H1 (cell line): ENCODE measurements around the gene ARHGEF12. TPM values are rescaled to one million over a fixed set of nuclear protein-coding genes. Genes with fewer than 3 reads are reported as not detected.

ENCODE experiments used
- CTCF ChIA-PET: fragments of 300-600 bp; sonication (Branson Sonifier 250); formaldehyde crosslinking; loops from one replicate; lab custom pipeline; 2021; ENCODE audit not compliant: partially characterized antibody; lab: Charles Lee
- POLR2A ChIA-PET: fragments of 300-600 bp; sonication (Branson Sonifier 250); formaldehyde crosslinking; loops from one replicate; lab custom pipeline; 2021; ENCODE audit warnings: inconsistent platforms; ENCODE audit not compliant: partially characterized antibody; lab: Charles Lee
- DNase-seq, 2 experiments: peaks; one replicate each; pipeline versions ENCODE4 v3.0.0 to v3.0.0-alpha.2; 2010 to 2022; ENCODE audit warnings: low spot score in 2 of 2, low read depth in 1 of 2, mixed read lengths in 1 of 2
- FAIRE-seq: peaks from 2 replicates; lab custom pipeline; 2011; peaks lifted over from hg19 to GRCh38; lab: Jason Lieb, UNC
- H2AFZ ChIP-seq: 2 replicates; pipeline ENCODE4 v1.8.1; 2012; ENCODE audit warnings: low read length, inconsistent platforms
- H2AK5ac ChIP-seq: 2 replicates; pipeline ENCODE4 v1.6.1; 2013; ENCODE audit warnings: low read depth, low read length
- H2BK120ac ChIP-seq: replicated peaks from 2 replicates; pipeline ENCODE3; 2013; ENCODE audit warnings: low read depth, low read length, inconsistent platforms
- H2BK12ac ChIP-seq: 2 replicates; pipeline ENCODE4 v1.6.1; 2013; ENCODE audit warnings: low read depth, low read length
- H2BK15ac ChIP-seq: 2 replicates; pipeline ENCODE4 v1.6.1; 2013; ENCODE audit warnings: low read length
- H2BK20ac ChIP-seq: 2 replicates; pipeline ENCODE4 v1.6.1; 2013; ENCODE audit warnings: low read length
- H2BK5ac ChIP-seq: 2 replicates; pipeline ENCODE4 v1.6.1; 2013; ENCODE audit warnings: low read depth, low read length
- H3K14ac ChIP-seq: 2 replicates; pipeline ENCODE4 v1.6.1; 2013; ENCODE audit warnings: inconsistent platforms; ENCODE audit not compliant: insufficient read length
- H3K18ac ChIP-seq: 2 replicates; pipeline ENCODE4 v1.6.1; 2013; ENCODE audit warnings: low read length; ENCODE audit errors: extremely low read depth
- H3K23ac ChIP-seq: 2 replicates; pipeline ENCODE4 v1.6.1; 2013; ENCODE audit warnings: inconsistent platforms; ENCODE audit not compliant: insufficient read length
- H3K23me2 ChIP-seq: 2 replicates; pipeline ENCODE4 v1.6.1; 2013; ENCODE audit warnings: low read depth, low read length
- H3K27ac ChIP-seq: 2 replicates; pipeline ENCODE4 v1.6.1; 2011; ENCODE audit warnings: low read depth, low read length, inconsistent platforms
- H3K27me3 ChIP-seq, 4 experiments: replicated peaks in 1 of 4; 1 replicate in 1 of 4; 2 replicates in 3 of 4; pipeline versions ENCODE4 v1.6.1 to v1.8.1; 2011 to 2013; ENCODE audit warnings: low read length in 3 of 4, mild to moderate bottlenecking in 3 of 4, inconsistent platforms in 2 of 4, mixed read lengths in 2 of 4, moderate library complexity in 1 of 4; ENCODE audit not compliant: control insufficient read depth in 3 of 4, insufficient read depth in 3 of 4; ENCODE audit errors: extremely low read depth in 1 of 4
- H3K36me3 ChIP-seq, 4 experiments: 2 replicates each; pipeline versions ENCODE4 v1.6.1 to v1.8.1; 2011 to 2013; ENCODE audit warnings: mild to moderate bottlenecking in 4 of 4, low read length in 3 of 4, moderate library complexity in 2 of 4, control low read depth in 1 of 4, inconsistent platforms in 1 of 4; ENCODE audit not compliant: insufficient read depth in 4 of 4, control insufficient read depth in 2 of 4
- H3K4ac ChIP-seq: replicated peaks from 2 replicates; pipeline ENCODE3; 2013; ENCODE audit warnings: low read length, low read depth, mixed read lengths, inconsistent platforms; ENCODE audit not compliant: insufficient read length
- H3K4me1 ChIP-seq, 4 experiments: replicated peaks in 1 of 4; 1 replicate in 1 of 4; 2 replicates in 3 of 4; pipeline versions ENCODE4 v1.6.1 to v1.8.1; 2011 to 2013; ENCODE audit warnings: low read length in 3 of 4, inconsistent platforms in 2 of 4, mixed read lengths in 1 of 4; ENCODE audit not compliant: insufficient read depth in 4 of 4, control insufficient read depth in 3 of 4
- H3K4me2 ChIP-seq, 2 experiments: 2 replicates each; pipeline versions ENCODE4 v1.6.1 to v1.8.1; 2011 to 2013; ENCODE audit warnings: low read depth in 2 of 2, low read length in 2 of 2, control low read depth in 1 of 2, inconsistent platforms in 1 of 2, mild to moderate bottlenecking in 1 of 2; ENCODE audit not compliant: insufficient read depth in 1 of 2
- H3K4me3 ChIP-seq, 4 experiments: fragments of 200-600, 300-600 bp in 1 of 4; sonication (generic), shearing (Covaris generic), sonication (Bioruptor Twin) in 1 of 4; 2 replicates each; pipeline versions ENCODE4 v1.5.1 to v1.8.1; 2011 to 2016; ENCODE audit warnings: low read length in 4 of 4, low read depth in 3 of 4, control low read depth in 2 of 4, inconsistent platforms in 2 of 4, mild to moderate bottlenecking in 2 of 4, mixed read lengths in 1 of 4, moderate library complexity in 1 of 4; ENCODE audit not compliant: insufficient read depth in 2 of 4; ENCODE audit errors: extremely low read depth in 1 of 4
- H3K56ac ChIP-seq: replicated peaks from 2 replicates; pipeline ENCODE3; 2013; ENCODE audit warnings: low read depth, mild to moderate bottlenecking, mixed read lengths, low read length, inconsistent platforms; ENCODE audit not compliant: insufficient read length
- H3K79me1 ChIP-seq: 2 replicates; pipeline ENCODE4 v1.6.1; 2013; ENCODE audit warnings: low read depth, low read length, control low read depth
- H3K79me2 ChIP-seq, 2 experiments: 2 replicates each; pipeline versions ENCODE4 v1.6.1 to v1.8.1; 2012 to 2013; ENCODE audit warnings: low read length in 2 of 2, mild to moderate bottlenecking in 2 of 2, inconsistent platforms in 1 of 2; ENCODE audit not compliant: insufficient read depth in 2 of 2, control insufficient read depth in 1 of 2
- H3K9ac ChIP-seq, 4 experiments: replicated peaks in 1 of 4; 1 replicate in 1 of 4; 2 replicates in 3 of 4; pipeline versions ENCODE4 v1.6.1 to v1.8.1; 2011 to 2013; ENCODE audit warnings: low read depth in 3 of 4, low read length in 3 of 4, control low read depth in 2 of 4, mild to moderate bottlenecking in 2 of 4, moderate library complexity in 2 of 4, inconsistent platforms in 1 of 4; ENCODE audit errors: extremely low read depth in 1 of 4
- H3K9me3 ChIP-seq, 2 experiments: 2 replicates each; pipeline versions ENCODE4 v1.6.1 to v1.8.1; 2012 to 2013; ENCODE audit warnings: mild to moderate bottlenecking in 2 of 2, moderate library complexity in 2 of 2, control low read depth in 1 of 2, inconsistent platforms in 1 of 2, low read depth in 1 of 2, low read length in 1 of 2, mixed read lengths in 1 of 2; ENCODE audit not compliant: insufficient read depth in 2 of 2
- H4K20me1 ChIP-seq, 2 experiments: replicated peaks in 1 of 2; 2 replicates each; pipeline versions ENCODE3 to v1.8.1; 2011 to 2013; ENCODE audit warnings: inconsistent platforms in 2 of 2, low read length in 2 of 2, mild to moderate bottlenecking in 1 of 2; ENCODE audit not compliant: insufficient read depth in 2 of 2, control insufficient read depth in 1 of 2
- H4K5ac ChIP-seq: 2 replicates; pipeline ENCODE4 v1.6.1; 2013; ENCODE audit warnings: low read length, low read depth, mixed read lengths, inconsistent platforms; ENCODE audit not compliant: insufficient read length
- H4K8ac ChIP-seq: 2 replicates; pipeline ENCODE4 v1.8.0; 2013; ENCODE audit warnings: mild to moderate bottlenecking, moderate library complexity, low read length, inconsistent platforms; ENCODE audit not compliant: insufficient read depth; ENCODE audit errors: extremely low read depth
- H4K91ac ChIP-seq: replicated peaks from 2 replicates; pipeline ENCODE3; 2013; ENCODE audit warnings: low read length, mixed read lengths, inconsistent platforms; ENCODE audit not compliant: insufficient read length
- POLR2AphosphoS5 ChIP-seq: IDR thresholded peaks from 2 replicates; pipeline ENCODE4 v1.6.1; 2011; ENCODE audit warnings: low read depth, low read length
- WGBS, 2 experiments: shearing (Covaris generic) in 1 of 2; methylation state at CpG; one replicate each; pipeline versions ENCODE4 v1.1.6 to v1.1.7; 2013 to 2015; ENCODE audit warnings: low lambda C conversion rate in 2 of 2, mixed read lengths in 2 of 2, inconsistent platforms in 1 of 2, low coverage in 1 of 2, missing lambda C conversion rate in 1 of 2; ENCODE audit not compliant: insufficient replicate concordance in 2 of 2, insufficient coverage in 1 of 2, insufficient read length in 1 of 2; ENCODE audit errors: extremely low coverage in 1 of 2, missing lambda C conversion rate in 1 of 2; 5-methylcytosine and 5-hydroxymethylcytosine counted together
- polyA plus RNA-seq, 7 experiments: library from polyadenylated mRNA; depleted of rRNA in 3 of 7; stranded (reverse) in 5 of 7; unstranded in 2 of 7; fragments of >200 nt in 5 of 7; fragments of 200-250 nt in 2 of 7; gene quantifications; 1 replicate in 5 of 7; 2 replicates in 1 of 7; 4 replicates in 1 of 7; pipeline versions ENCODE4 v1.2.1 to v1.2.3, GENCODE V29; 2011 to 2013; ENCODE audit warnings: missing spikeins in 2 of 7, mixed read lengths in 2 of 7
- total RNA-seq: library from RNA; stranded (reverse); fragmentation: NEBNext Ultra II Directional; extraction: Animal tissue kit (Norgen Biotek cat#: 25700); gene quantifications from 2 replicates; pipeline ENCODE4 v1.2.1, GENCODE V29; 2021

The ARHGEF12 gene
- total and polyA plus RNA-seq, 2 of the 8 experiments (the other 6 are each of a cell fraction or from before 2014, with no cell fraction given) = 5.1 to 33.7 TPM

- H2BK5ac ChIP-seq = no peak overlapping the region
- H3K27ac ChIP-seq = no peak overlapping the region
- no peaks in the 10 kb centered on the region for H3K79me1 ChIP-seq
- no peak overlapping the region for H4K8ac ChIP-seq
- no peak overlapping the region for H3K4me2 ChIP-seq
- no peaks in the 10 kb centered on the region for H3K36me3 ChIP-seq
- no peak overlapping the region for H3K9ac ChIP-seq
- no peak overlapping the region for H2BK120ac ChIP-seq
- no peak overlapping the region for H2AK5ac ChIP-seq
- ChIA-PET POLR2A (no interaction called here), CTCF (interaction anchor here (0.7 to 31.5 kb wide), 5 partner anchors 8 to 46 kb away, joined by 3 to 1412 read pairs (median 4); partner anchors contain the start of gene POU2F3)
- peaks cover 0 to 4% (median 2%) of the 10 kb centered on the region in 4 experiments; a peak in 3 of 7 replicates for H3K4me1 ChIP-seq
- no peak overlapping the region for H2AFZ ChIP-seq
- H3K27me3 ChIP-seq = peaks cover 0 to 2% (median 0%) of the 10 kb centered on the region in 4 experiments; a peak in 2 of 7 replicates
- H2BK20ac ChIP-seq = no peak overlapping the region
- no peak overlapping the region for H4K91ac ChIP-seq
- H2BK15ac ChIP-seq = no peak overlapping the region
- H4K5ac ChIP-seq = no peak overlapping the region
- no peak overlapping the region for H3K4me3 ChIP-seq
- no peaks in the 10 kb centered on the region for H3K9me3 ChIP-seq
- no peak for DNase-seq
- TF ChIP-seq POLR2AphosphoS5 = no peak
- no peaks in the 10 kb centered on the region for H4K20me1 ChIP-seq
- no peak overlapping the region for H3K18ac ChIP-seq
- 90% methylated on average over 2 of the region's 2 CpGs; no CpG with 5 or more reads in 1 of the 2 experiments for WGBS, 2 experiments
- no peak for FAIRE-seq
- H3K23me2 ChIP-seq = no peaks in the 10 kb centered on the region
- no peak overlapping the region for H3K56ac ChIP-seq
- H3K14ac ChIP-seq = no peak overlapping the region
- no peak overlapping the region for H3K4ac ChIP-seq
- H3K79me2 ChIP-seq = no peaks in the 10 kb centered on the region
- no peak overlapping the region for H3K23ac ChIP-seq
- no peak overlapping the region for H2BK12ac ChIP-seq
Observed at GRCh38 chr11:120288021-120288420, 48.2 kb upstream of the ARHGEF12 start.
